ENCODE data around the gene CA11.

- TF ChIP-seq POLR2A (IDR thresholded peaks at IDR 0.05; ENCODE audit: extremely low read depth, insufficient read length) (no peak), CTCF (IDR thresholded peaks at IDR 0.05; ENCODE audit: low read depth, low read length) (no peak), MYC (IDR thresholded peaks at IDR 0.05; ENCODE audit: low read depth, low read length) (no peak), MAX (IDR thresholded peaks at IDR 0.05; ENCODE audit: low read depth, low read length) (no peak)
These were observed 22.8 kb upstream of the CA11 start for GRCh38 chr19:48668761-48669160.

All from NB4 (cell line).